ENCODE measurements around the gene HAUS5. TPM values are rescaled to one million over a fixed set of nuclear protein-coding genes. Genes with fewer than 3 reads are reported as not detected.

HAUS5 gene
- total and polyA plus RNA-seq, 2 of the 8 experiments (the other 6 are each of a cell fraction or from before 2014, with no cell fraction given): 13.8 to 25.7 TPM

GRCh38 chr19:35585848-35586247, 26.7 kb upstream of the HAUS5 start, which contains the start of gene PMIS2:
Gene PMIS2 (plus strand): TSS chr19:35586173. CDS start chr19:35586260, 87 bp downstream.
- H2BK12ac ChIP-seq (ENCODE audit: low read depth, low read length): no peak within 1 kb of the TSS
- no peaks in the 10 kb centered on the region for H3K79me2 ChIP-seq (ENCODE audit: control insufficient read depth in 1 of 2, insufficient read depth in 2 of 2, low read length in 2 of 2)
- H3K4ac ChIP-seq (replicated peaks; ENCODE audit: insufficient read length, low read depth, low read length): no peak within 1 kb of the TSS
- TF ChIP-seq SP1 (IDR thresholded peaks at IDR 0.05; ENCODE audit: low read depth, low read length) (peak; percentile 45; the same call in 1 of the 2 replicates), NANOG (IDR thresholded peaks at IDR 0.05; ENCODE audit: insufficient read depth, low read depth, low read length, poor library complexity, severe bottlenecking) (no peak)
- CTCF ChIA-PET (ENCODE audit: partially characterized antibody): interaction anchor here (0.6 to 10.2 kb wide), 4 partner anchors 28 to 1479 kb away, joined by 3 to 90 read pairs (median 4); no protein-coding TSS in a partner anchor
- no peak within 1 kb of the TSS for H3K4me2 ChIP-seq (ENCODE audit: insufficient read depth in 1 of 2, low read depth in 2 of 2, low read length in 2 of 2)
- no peaks in the 10 kb centered on the region; a peak in 3 of 7 replicates for H3K27me3 ChIP-seq (replicated peaks in 1 of 4; ENCODE audit: control insufficient read depth in 3 of 4, extremely low read depth in 1 of 4, insufficient read depth in 3 of 4, low read length in 3 of 4)
- peak in 1 of 2 experiments; percentile 13 for DNase-seq (ENCODE audit: low read depth in 1 of 2, low spot score in 2 of 2)
- H3K4me1 ChIP-seq (replicated peaks in 1 of 4; ENCODE audit: control insufficient read depth in 3 of 4, insufficient read depth in 4 of 4, low read length in 3 of 4): no peaks in the 10 kb centered on the region
- no peak within 1 kb of the TSS for H2BK15ac ChIP-seq (ENCODE audit: low read length)
- H3K56ac ChIP-seq (replicated peaks; ENCODE audit: insufficient read length, low read depth, low read length): no peak within 1 kb of the TSS
- no peak within 1 kb of the TSS for H4K91ac ChIP-seq (replicated peaks; ENCODE audit: insufficient read length, low read length)
- POLR2A ChIA-PET (ENCODE audit: partially characterized antibody): interaction anchor here (1.6 kb wide), 1 partner anchor 16 kb away, joined by 4 read pairs; no protein-coding TSS in a partner anchor
- H3K14ac ChIP-seq (ENCODE audit: insufficient read length): no peak within 1 kb of the TSS
- no peak within 1 kb of the TSS for H2AFZ ChIP-seq (ENCODE audit: low read length)
- H3K23ac ChIP-seq (ENCODE audit: insufficient read length): no peak within 1 kb of the TSS
- no peak within 1 kb of the TSS for H4K8ac ChIP-seq (ENCODE audit: extremely low read depth, insufficient read depth, low read length)
- H3K9me3 ChIP-seq (ENCODE audit: insufficient read depth in 2 of 2, low read depth in 1 of 2, low read length in 1 of 2): no peaks in the 10 kb centered on the region; a peak in 1 of 4 replicates
- H4K20me1 ChIP-seq (replicated peaks in 1 of 2; ENCODE audit: control insufficient read depth in 1 of 2, insufficient read depth in 2 of 2, low read length in 2 of 2): no peaks in the 10 kb centered on the region
- FAIRE-seq: no peak
- H2AK5ac ChIP-seq (ENCODE audit: low read depth, low read length): no peak within 1 kb of the TSS
- no peak within 1 kb of the TSS for H3K9ac ChIP-seq (replicated peaks in 1 of 4; ENCODE audit: extremely low read depth in 1 of 4, low read depth in 3 of 4, low read length in 3 of 4)
- H4K5ac ChIP-seq (ENCODE audit: insufficient read length, low read depth, low read length): no peak within 1 kb of the TSS
- H2BK5ac ChIP-seq (ENCODE audit: low read depth, low read length): no peak within 1 kb of the TSS
- H3K27ac ChIP-seq (ENCODE audit: low read depth, low read length): no peak within 1 kb of the TSS
- H2BK120ac ChIP-seq (replicated peaks; ENCODE audit: low read depth, low read length): no peak within 1 kb of the TSS
- H2BK20ac ChIP-seq (ENCODE audit: low read length): no peak within 1 kb of the TSS
- H3K36me3 ChIP-seq (ENCODE audit: control insufficient read depth in 2 of 4, insufficient read depth in 4 of 4, low read length in 3 of 4): no peaks in the 10 kb centered on the region
- H3K23me2 ChIP-seq (ENCODE audit: low read depth, low read length): no peaks in the 10 kb centered on the region
- H3K4me3 ChIP-seq (ENCODE audit: extremely low read depth in 1 of 4, insufficient read depth in 2 of 4, low read depth in 3 of 4, low read length in 4 of 4): no peak within 1 kb of the TSS
- WGBS, 2 experiments (ENCODE audit: extremely low coverage in 1 of 2, insufficient coverage in 1 of 2, insufficient read length in 1 of 2, insufficient replicate concordance in 2 of 2, low coverage in 1 of 2, low lambda C conversion rate in 2 of 2, missing lambda C conversion rate in 1 of 2): 78% methylated on average over 16 of the region's 16 CpGs; no CpG with 5 or more reads in 1 of the 2 experiments
- no peaks in the 10 kb centered on the region for H3K79me1 ChIP-seq (ENCODE audit: low read depth, low read length)
- no peak within 1 kb of the TSS for H3K18ac ChIP-seq (ENCODE audit: extremely low read depth, low read length)
